Sigmoid colon (tissue), 7 donors: ENCODE measurements around the gene MCOLN1. TPM values are rescaled to one million over a fixed set of nuclear protein-coding genes. Genes with fewer than 3 reads are reported as not detected.

Experiments used
- DNase-seq: peaks from one replicate; pipeline ENCODE4 v3.0.0-alpha.2; 2019
- H3K27ac ChIP-seq, 4 donors: fragments of 200-600 bp; sonication (generic); one replicate each; pipeline ENCODE4 v1.5.1; 2016 to 2019; ENCODE audit warnings: mild to moderate bottlenecking in 1 of 4
- H3K27me3 ChIP-seq, 3 donors: fragments of 200-600 bp; sonication (generic); one replicate each; pipeline ENCODE4 v1.5.1; 2019; ENCODE audit warnings: mild to moderate bottlenecking in 1 of 3
- H3K36me3 ChIP-seq, 4 donors: fragments of 200-600 bp; sonication (generic); one replicate each; pipeline ENCODE4 v1.5.1; 2016 to 2019
- H3K4me1 ChIP-seq, 4 donors: fragments of 200-600 bp; sonication (generic); one replicate each; pipeline ENCODE4 v1.5.1; 2017 to 2019
- H3K4me3 ChIP-seq, 4 donors: fragments of 200-600 bp; sonication (generic); one replicate each; pipeline ENCODE4 v1.5.1; 2017 to 2019; ENCODE audit warnings: mild to moderate bottlenecking in 2 of 4, moderate library complexity in 1 of 4
- H3K9me3 ChIP-seq, 4 donors: fragments of 200-600 bp in 3 of 4; sonication (generic) in 3 of 4; one replicate each; pipeline versions ENCODE4 v1.5.1 to v1.6.1; 2013 to 2019
- EP300 ChIP-seq, 4 donors: sonication (generic); formaldehyde crosslinking; IDR thresholded peaks; one replicate each; pipeline ENCODE4 v1.6.1; 2017; ENCODE audit warnings: antibody characterized with exemption in 4 of 4
- POLR2A ChIP-seq, 2 donors: fragments of 450-650 bp; IDR thresholded peaks; one replicate each; pipeline ENCODE4 v1.6.1; 2016; ENCODE audit warnings: antibody characterized with exemption in 2 of 2, mild to moderate bottlenecking in 2 of 2, moderate library complexity in 2 of 2
- POLR2AphosphoS5 ChIP-seq, 4 donors: sonication (generic); formaldehyde crosslinking; IDR thresholded peaks; one replicate each; pipeline ENCODE4 v1.6.1; 2017; ENCODE audit warnings: antibody characterized with exemption in 4 of 4
- WGBS, 2 donors: extraction: QIAGEN DNeasy Blood & Tissue Kit; methylation state at CpG; one replicate each; pipeline ENCODE4 v1.1.7; 2013; 5-methylcytosine and 5-hydroxymethylcytosine counted together
- intact Hi-C: fragments of 100-400 bp; cut with DNase I; formaldehyde crosslinking; loops from one replicate; pipeline ENCODE4 v1.15.1; 2023
- polyA plus RNA-seq, 3 donors: library from polyadenylated mRNA; stranded (reverse); fragments of 200-250 nt; gene quantifications; one replicate each; pipeline ENCODE4 v1.2.3, GENCODE V29; 2013
- total RNA-seq, 4 donors: library from RNA; depleted of rRNA; stranded (reverse); fragments of >200 nt; gene quantifications; one replicate each; pipeline ENCODE4 v1.1.0, GENCODE V29; 2016
- TF ChIP-seq, protein P1 (sequence below), 4 experiments: fragments of 450-650 bp in 3 of 4; fragments of 200-600 bp in 1 of 4; IDR thresholded peaks; one replicate each; pipeline ENCODE4 v1.5.1; 2016 to 2019; ENCODE audit warnings: antibody characterized with exemption in 4 of 4, mild to moderate bottlenecking in 3 of 4, moderate library complexity in 2 of 4
- donor health status: healthy with polysubstance abuse.
- donor health status: Bipolar disorder and iron deficiency.
- donor health status: healthy.

MCOLN1 gene
- total and polyA plus RNA-seq, 7 donors = 15.5 to 23.7 (median 16.8) TPM

DNA sequence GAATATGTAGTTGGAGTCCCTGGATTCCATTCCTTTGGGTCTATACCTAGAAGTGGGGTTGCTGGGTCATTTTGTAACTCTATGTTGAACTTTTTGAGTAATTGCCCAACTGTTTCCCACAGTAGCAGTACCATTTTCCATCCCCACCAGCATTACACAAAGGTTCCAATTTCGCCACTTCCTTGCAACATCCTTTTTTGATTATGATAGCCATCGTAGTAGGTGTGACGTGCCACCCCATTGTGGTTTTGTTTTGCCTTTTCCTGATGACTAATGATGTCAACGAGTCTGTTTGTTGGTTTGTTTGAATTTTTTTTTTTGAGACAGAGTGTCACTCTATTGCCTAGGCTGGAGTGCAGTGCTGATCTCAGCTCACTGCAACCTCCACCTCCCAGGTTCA is 30.3 kb upstream of the MCOLN1 start:
- H3K9me3 ChIP-seq = no peaks in the 10 kb centered on the region
- H3K4me3 ChIP-seq = no peak overlapping the region
- no peaks in the 10 kb centered on the region for H3K27me3 ChIP-seq
- 56 to 67% methylated on average over 4 of the region's 4 CpGs for WGBS, 2 donors
- no peak overlapping the region for H3K27ac ChIP-seq
- TF ChIP-seq EP300 (IDR thresholded peaks at IDR 0.05) (no peak), POLR2AphosphoS5 (IDR thresholded peaks at IDR 0.05) (peak in 1 of 4 donors; percentile 44), POLR2A (IDR thresholded peaks at IDR 0.05) (no peak)
- TF ChIP-seq, protein P1, sequence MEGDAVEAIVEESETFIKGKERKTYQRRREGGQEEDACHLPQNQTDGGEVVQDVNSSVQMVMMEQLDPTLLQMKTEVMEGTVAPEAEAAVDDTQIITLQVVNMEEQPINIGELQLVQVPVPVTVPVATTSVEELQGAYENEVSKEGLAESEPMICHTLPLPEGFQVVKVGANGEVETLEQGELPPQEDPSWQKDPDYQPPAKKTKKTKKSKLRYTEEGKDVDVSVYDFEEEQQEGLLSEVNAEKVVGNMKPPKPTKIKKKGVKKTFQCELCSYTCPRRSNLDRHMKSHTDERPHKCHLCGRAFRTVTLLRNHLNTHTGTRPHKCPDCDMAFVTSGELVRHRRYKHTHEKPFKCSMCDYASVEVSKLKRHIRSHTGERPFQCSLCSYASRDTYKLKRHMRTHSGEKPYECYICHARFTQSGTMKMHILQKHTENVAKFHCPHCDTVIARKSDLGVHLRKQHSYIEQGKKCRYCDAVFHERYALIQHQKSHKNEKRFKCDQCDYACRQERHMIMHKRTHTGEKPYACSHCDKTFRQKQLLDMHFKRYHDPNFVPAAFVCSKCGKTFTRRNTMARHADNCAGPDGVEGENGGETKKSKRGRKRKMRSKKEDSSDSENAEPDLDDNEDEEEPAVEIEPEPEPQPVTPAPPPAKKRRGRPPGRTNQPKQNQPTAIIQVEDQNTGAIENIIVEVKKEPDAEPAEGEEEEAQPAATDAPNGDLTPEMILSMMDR (IDR thresholded peaks at IDR 0.05) = no peak
- intact Hi-C loops = no loop called here
- H3K36me3 ChIP-seq = no peaks in the 10 kb centered on the region
- H3K4me1 ChIP-seq = peaks cover 0 to 28% (median 16%) of the 10 kb centered on the region in 4 donors
- no peak for DNase-seq

DNA sequence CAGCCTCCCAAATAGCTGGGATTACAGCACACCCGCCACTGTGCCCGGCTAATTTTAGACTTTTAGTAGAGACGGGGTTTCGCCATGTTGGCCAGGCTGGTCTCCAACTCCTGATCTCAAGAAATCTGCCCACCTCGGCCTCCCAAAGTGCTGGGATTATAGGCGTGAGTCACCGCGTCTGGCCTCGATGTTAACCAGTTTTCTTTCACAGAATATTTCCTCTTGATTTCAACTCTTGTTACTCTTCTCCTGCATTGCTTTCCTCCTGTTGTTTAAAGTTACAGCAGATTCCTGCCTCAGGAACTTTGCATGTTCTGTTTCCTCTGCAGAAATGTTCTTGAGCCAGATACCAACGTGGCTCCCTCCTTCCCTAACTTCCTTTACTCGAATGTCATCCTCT is 29.9 kb upstream of the MCOLN1 start:
- Histone ChIP-seq H3K27me3 (no peaks in the 10 kb centered on the region), H3K9me3 (no peaks in the 10 kb centered on the region), H3K27ac (no peak overlapping the region), H3K4me3 (no peak overlapping the region), H3K4me1 (peaks cover 0 to 28% (median 16%) of the 10 kb centered on the region in 4 donors), H3K36me3 (no peaks in the 10 kb centered on the region)
- TF ChIP-seq, protein P1 (IDR thresholded peaks at IDR 0.05) = no peak
- WGBS, 2 donors = 75 to 77% methylated on average over 11 of the region's 11 CpGs
- intact Hi-C loops = no loop called here
- no peak for DNase-seq

DNA sequence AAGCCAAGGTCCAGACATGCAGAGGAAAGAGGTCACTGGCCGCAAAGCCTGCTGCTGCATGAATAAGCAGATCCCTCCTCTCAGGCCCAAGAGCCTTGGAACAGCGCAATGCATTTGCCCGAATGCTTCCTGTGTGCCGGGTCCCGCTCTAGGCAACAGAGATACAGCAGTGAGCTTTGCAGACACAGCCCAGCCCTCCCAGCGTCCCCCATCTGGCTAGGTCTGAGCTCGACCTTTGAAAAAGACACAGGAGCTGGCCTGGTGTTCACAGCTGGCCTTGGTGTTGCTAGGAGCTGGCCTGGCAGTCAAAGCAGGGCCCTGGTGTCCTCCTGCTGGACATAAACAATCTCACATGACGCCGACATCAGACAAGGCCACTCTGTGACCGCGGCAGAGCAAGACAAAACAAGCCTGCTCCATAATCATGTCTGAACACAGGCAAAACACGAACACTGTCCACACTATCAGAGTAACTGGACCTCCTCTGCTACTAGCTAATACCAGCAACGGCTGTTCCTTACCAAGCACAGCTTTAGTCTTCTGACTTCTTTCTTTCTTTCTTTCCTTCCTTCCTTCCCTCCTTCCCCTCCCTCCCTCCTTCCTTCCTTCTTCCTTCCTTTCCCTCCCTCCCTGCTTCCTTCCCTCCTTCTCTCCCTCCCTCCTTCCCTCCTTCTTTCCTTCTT is 27.9 kb upstream of the MCOLN1 start:
- Histone ChIP-seq H3K27ac (peak overlapping the region; percentile 50 to 74 (median 65)), H3K9me3 (no peaks in the 10 kb centered on the region), H3K4me1 (peaks cover 0 to 16% (median 6%) of the 10 kb centered on the region in 4 donors), H3K27me3 (peaks cover 0 to 2% (median 0%) of the 10 kb centered on the region in 3 donors), H3K4me3 (no peak overlapping the region), H3K36me3 (no peaks in the 10 kb centered on the region)
- WGBS, 2 donors = 67 to 77% methylated on average over 13 of the region's 13 CpGs
- intact Hi-C loops = no loop called here
- TF ChIP-seq, protein P1 (IDR thresholded peaks at IDR 0.05) = peak in 1 of 4 experiments; percentile 16
- peak in 3 of 4 donors; percentile 19 to 33 (median 27) for TF ChIP-seq POLR2AphosphoS5 (IDR thresholded peaks at IDR 0.05)
- no peak for TF ChIP-seq POLR2A (IDR thresholded peaks at IDR 0.05)
- peak; percentile 85 for DNase-seq

DNA sequence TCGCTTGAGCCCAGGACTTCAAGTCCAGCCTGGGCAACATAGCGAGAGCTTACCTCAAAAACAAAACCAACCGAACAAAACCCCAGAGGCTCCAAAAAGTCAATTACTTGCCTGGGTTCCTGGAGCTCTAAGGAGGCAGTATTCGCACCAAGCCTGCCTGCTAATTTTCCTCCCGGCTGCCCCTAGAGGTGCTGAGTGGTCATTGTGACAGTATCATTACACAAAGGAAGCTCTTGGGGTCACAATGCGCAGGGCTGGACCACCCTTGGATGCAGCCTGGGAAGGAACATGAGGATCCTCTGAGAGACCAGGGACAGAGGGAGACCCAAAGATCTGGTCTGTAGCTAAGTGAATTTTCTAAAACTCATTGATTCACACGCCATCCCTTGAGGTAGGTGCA is 25.1 kb upstream of the MCOLN1 start:
- no peak for TF ChIP-seq POLR2A (IDR thresholded peaks at IDR 0.05)
- TF ChIP-seq, protein P1 (IDR thresholded peaks at IDR 0.05) = peak in 1 of 4 experiments; percentile 34

More for the DNA sequence above, 25.1 kb upstream of the MCOLN1 start:
- intact Hi-C loops = no loop called here
- peaks cover 3 to 24% (median 22%) of the 10 kb centered on the region in 3 donors for H3K27me3 ChIP-seq
- WGBS, 2 donors = 53 to 55% methylated on average over 7 of the region's 7 CpGs
- H3K36me3 ChIP-seq = no peaks in the 10 kb centered on the region
- no peak overlapping the region for H3K4me3 ChIP-seq
- DNase-seq = no peak
- H3K9me3 ChIP-seq = no peaks in the 10 kb centered on the region
- peaks cover 0 to 26% (median 16%) of the 10 kb centered on the region in 4 donors for H3K4me1 ChIP-seq
- H3K27ac ChIP-seq = no peak overlapping the region
